Fibroblast of the aortic adventitia (primary cell): Measurements from ENCODE around the gene YES1. TPM values are rescaled to one million over a fixed set of nuclear protein-coding genes. Genes with fewer than 3 reads are reported as not detected.
"Not testable (repeated sequence)": the region's sequence is repeated elsewhere in the genome, so short reads cannot be mapped to it uniquely, and the experiment has no call there.

Experiments used
- DNase-seq: peaks from one replicate; pipeline ENCODE4 v3.0.0-alpha.2; 2010; ENCODE audit warnings: low read depth
- H3K4me3 ChIP-seq: 2 replicates; pipeline ENCODE4 v1.5.1; 2011; ENCODE audit warnings: low read depth, mild to moderate bottlenecking, control low read depth, low read length, moderate library complexity
- total RNA-seq: library from RNA; depleted of rRNA; stranded (reverse); fragments of >200 nt; gene quantifications from 2 replicates; pipeline ENCODE4 v1.2.3, GENCODE V29; 2012; ENCODE audit warnings: low replicate concordance
- TF ChIP-seq, protein P1 (sequence below): IDR thresholded peaks from 2 replicates; pipeline ENCODE4 v1.5.1; 2011; ENCODE audit warnings: mild to moderate bottlenecking, low read length, control low read depth, inconsistent platforms; ENCODE audit not compliant: insufficient read depth

YES1 gene
- total RNA-seq, 1 donor: 156 TPM

DNA sequence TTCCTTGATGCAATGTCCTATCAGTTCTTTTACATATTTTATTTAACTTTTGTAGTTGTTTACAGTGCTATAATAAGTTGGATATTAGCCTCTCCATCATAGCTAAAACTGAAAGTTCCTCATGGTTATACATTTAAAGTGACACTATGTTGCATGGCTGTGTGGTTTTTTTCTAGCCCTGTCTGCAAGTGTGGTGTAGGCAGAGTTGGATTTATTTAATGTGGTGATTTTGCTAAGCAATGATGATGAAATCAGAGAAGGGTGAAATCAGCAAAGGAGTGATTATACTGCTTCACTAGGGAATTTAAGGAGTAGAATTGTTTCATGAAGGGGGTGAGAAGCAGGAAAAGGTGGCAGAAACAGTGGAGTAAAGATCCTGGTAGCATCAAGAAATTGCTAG, 81.3 kb downstream of the YES1 start:
- DNase-seq: no peak
- no peak overlapping the region for H3K4me3 ChIP-seq
- TF ChIP-seq, protein P1, sequence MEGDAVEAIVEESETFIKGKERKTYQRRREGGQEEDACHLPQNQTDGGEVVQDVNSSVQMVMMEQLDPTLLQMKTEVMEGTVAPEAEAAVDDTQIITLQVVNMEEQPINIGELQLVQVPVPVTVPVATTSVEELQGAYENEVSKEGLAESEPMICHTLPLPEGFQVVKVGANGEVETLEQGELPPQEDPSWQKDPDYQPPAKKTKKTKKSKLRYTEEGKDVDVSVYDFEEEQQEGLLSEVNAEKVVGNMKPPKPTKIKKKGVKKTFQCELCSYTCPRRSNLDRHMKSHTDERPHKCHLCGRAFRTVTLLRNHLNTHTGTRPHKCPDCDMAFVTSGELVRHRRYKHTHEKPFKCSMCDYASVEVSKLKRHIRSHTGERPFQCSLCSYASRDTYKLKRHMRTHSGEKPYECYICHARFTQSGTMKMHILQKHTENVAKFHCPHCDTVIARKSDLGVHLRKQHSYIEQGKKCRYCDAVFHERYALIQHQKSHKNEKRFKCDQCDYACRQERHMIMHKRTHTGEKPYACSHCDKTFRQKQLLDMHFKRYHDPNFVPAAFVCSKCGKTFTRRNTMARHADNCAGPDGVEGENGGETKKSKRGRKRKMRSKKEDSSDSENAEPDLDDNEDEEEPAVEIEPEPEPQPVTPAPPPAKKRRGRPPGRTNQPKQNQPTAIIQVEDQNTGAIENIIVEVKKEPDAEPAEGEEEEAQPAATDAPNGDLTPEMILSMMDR: no peak

DNA sequence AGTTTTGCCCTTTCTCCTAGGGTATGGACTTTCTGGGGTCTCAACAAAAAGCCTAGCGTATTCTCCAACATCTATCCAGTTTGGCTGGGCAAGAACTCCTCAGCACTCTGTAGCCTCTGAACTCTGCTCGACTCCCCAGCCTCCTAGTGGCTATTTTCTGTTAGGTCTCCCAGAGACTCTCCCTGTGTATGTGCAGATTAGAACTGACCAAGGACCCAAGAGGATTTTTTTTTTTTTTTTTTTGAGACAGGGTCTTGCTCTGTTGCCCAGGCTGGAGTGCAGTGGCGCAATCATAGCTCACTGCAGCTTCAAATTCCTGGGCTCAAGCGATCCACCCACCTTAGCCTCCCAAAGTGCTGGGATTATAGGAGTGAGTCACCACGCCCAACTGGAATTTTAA, 81.9 kb downstream of the YES1 start:
- DNase-seq, H3K4me3 ChIP-seq: not testable (repeated sequence)
- TF ChIP-seq, protein P1: peak; percentile 19

DNA sequence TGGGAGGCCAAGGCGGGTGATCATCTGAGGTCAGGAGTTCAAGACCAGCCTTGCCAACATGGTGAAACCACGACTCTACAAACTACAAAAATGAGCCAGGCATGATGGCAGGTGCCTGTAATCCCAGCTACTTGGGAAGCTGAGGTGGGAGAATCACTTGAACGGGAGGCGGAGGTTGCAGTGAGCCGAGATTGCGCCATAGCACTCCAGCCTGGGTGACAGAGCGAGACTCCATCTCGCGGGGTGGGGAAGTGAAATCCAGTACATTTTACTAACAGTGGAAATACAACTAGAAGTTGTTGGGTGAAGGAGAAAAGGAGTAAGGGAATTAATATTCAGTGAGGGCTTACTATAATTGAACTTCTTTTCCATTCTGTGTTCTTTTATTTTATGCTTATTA, 86.4 kb downstream of the YES1 start:
- no peak overlapping the region for H3K4me3 ChIP-seq
- TF ChIP-seq, protein P1: no peak
- no peak for DNase-seq

DNA sequence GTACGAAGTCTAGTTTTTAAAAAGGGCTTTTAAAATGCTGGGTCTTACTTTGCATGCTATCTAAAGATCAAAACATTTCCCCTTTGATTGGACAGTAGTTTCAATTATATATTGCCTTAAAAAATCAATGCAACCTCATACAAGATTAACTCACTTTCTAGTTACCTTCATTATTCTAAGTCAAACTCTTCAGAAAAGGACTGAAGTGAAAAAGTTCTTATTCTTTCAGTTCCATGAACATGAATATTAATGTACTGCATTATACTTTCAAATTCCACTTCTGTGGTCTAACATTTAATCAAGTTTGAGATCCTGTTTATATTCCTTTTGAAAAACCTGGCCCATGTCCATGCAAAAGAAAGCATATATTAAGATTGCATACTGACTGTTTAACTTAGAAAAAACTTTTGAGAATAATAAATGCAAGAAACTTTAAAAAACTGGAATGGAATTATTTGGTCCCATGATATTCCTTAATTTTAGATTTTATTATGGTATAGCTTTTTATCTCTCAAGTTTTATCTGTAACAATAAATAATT, 88.4 kb downstream of the YES1 start:
- TF ChIP-seq, protein P1: no peak
- H3K4me3 ChIP-seq: no peak overlapping the region
- no peak for DNase-seq

DNA sequence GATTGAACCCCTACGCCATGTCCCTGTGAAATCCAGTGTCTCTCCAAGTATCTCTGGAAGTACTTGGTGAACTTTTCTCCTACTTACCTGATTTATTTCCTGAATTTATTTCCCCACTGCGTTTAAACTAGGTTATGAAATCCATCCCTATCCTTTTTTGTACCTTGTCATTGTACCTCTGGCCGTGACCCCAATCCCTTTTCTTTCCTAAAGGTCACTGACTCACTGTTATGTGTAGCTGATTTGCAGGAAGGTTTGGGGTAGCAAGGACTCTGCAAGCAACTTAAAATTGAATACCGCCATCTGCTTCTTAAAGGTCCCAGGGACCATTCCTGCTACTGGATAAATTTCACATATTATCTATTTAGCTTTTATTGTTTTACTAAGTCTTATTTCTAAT, 95.0 kb downstream of the YES1 start:
- TF ChIP-seq, protein P1: no peak
- DNase-seq: no peak
- H3K4me3 ChIP-seq: no peak overlapping the region

DNA sequence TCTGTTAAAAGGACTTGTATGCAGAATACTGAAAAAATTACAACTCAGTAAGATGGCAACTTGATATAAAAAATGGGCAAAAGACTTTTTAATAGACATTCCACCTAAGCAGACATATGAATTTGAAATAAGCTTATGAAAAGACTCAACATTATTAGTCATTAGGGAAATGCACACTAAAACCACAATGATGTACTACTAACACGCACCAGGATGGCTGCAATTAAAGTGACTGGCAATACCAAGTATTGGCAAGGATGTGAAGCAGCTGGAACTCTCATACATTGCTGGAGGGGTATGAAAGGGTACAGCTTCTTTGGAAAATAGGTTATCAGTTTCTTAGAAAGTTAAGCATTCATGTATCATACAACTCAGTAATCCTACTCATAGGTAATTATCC, 96.4 kb downstream of the YES1 start:
- TF ChIP-seq, protein P1: no peak
- no peak overlapping the region for H3K4me3 ChIP-seq
- DNase-seq: peak; percentile 77

DNA sequence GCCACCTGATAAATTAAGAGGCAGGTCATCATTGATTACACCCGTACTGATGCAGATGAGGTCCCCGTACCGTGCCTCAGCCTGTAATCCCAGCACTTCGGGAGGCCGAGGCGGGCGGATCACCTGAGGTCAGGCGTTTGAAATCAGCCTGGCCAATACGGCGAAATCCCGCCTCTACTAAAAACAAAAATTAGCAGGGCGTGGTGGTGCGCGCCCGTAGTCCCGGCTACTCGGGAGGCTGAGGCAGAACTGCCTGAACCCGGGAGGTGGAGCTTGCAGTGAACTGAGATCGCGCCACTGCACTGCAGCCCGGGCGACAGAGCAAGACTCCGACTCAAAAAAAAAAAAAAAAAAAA, 98.9 kb downstream of the YES1 start:
- TF ChIP-seq, protein P1: no peak
- peak overlapping the region; percentile 61 for H3K4me3 ChIP-seq
- no peak for DNase-seq
